Large intestine (tissue), 3 donors: ENCODE measurements around the gene POLR2I. TPM values are rescaled to one million over a fixed set of nuclear protein-coding genes. Genes with fewer than 3 reads are reported as not detected.
A peak's percentile ranks its signal among the peaks of the same experiment; 100 is the strongest.
"Not testable (repeated sequence)": the region's sequence is repeated elsewhere in the genome, so short reads cannot be mapped to it uniquely, and the experiment has no call there.

Experiments used
- DNase-seq, 2 donors: peaks; one replicate each; pipeline versions ENCODE4 v3.0.0 to v3.0.0-alpha.2; 2013
- H3K27ac ChIP-seq: one replicate; pipeline ENCODE4 v1.5.1; 2013; ENCODE audit warnings: low read length
- H3K27me3 ChIP-seq: 2 replicates; pipeline ENCODE4 v1.6.1; 2013; ENCODE audit warnings: low read length; ENCODE audit not compliant: control insufficient read depth, insufficient read depth
- H3K36me3 ChIP-seq: 2 replicates; pipeline ENCODE4 v1.6.1; 2013; ENCODE audit warnings: low read length; ENCODE audit not compliant: control insufficient read depth, insufficient read depth
- H3K4me1 ChIP-seq: one replicate; pipeline ENCODE4 v1.6.1; 2013; ENCODE audit warnings: low read length; ENCODE audit not compliant: control insufficient read depth, insufficient read depth
- H3K4me3 ChIP-seq: one replicate; pipeline ENCODE4 v1.5.1; 2013; ENCODE audit warnings: low read length
- H3K9me3 ChIP-seq: one replicate; pipeline ENCODE4 v1.6.1; 2013; ENCODE audit warnings: mild to moderate bottlenecking, low read depth, low read length, moderate library complexity; ENCODE audit not compliant: control insufficient read depth
- WGBS: methylation state at CpG from one replicate; pipeline ENCODE4 v1.1.5; 2013; ENCODE audit warnings: low lambda C conversion rate; ENCODE audit not compliant: insufficient coverage; 5-methylcytosine and 5-hydroxymethylcytosine counted together
- polyA plus RNA-seq: library from polyadenylated mRNA; unstranded; fragments of 120-200 nt; gene quantifications from one replicate; pipeline ENCODE4 v1.2.1, GENCODE V29; 2013

The POLR2I gene
- polyA plus RNA-seq, 1 donor: 47.5 TPM

- WGBS: no CpG with 5 or more reads among the region's 4 CpGs
- not testable (repeated sequence) for H3K4me1 ChIP-seq, H3K9me3 ChIP-seq, H3K4me3 ChIP-seq, H3K36me3 ChIP-seq, H3K27ac ChIP-seq, H3K27me3 ChIP-seq, DNase-seq
Measured at GRCh38 chr19:36134867-36135266, 20.2 kb upstream of the POLR2I start.

GRCh38 chr19:36131221-36131620 is 16.5 kb upstream of the POLR2I start:
- not testable (repeated sequence) for H3K27ac ChIP-seq, H3K36me3 ChIP-seq, H3K4me3 ChIP-seq, DNase-seq, H3K4me1 ChIP-seq, H3K9me3 ChIP-seq, H3K27me3 ChIP-seq
- 100% methylated on average over 1 of the region's 6 CpGs for WGBS

GRCh38 chr19:36128392-36128736 is 13.7 kb upstream of the POLR2I start:
- H3K27ac ChIP-seq: peak overlapping the region; percentile 92
- H3K4me3 ChIP-seq: peak overlapping the region; percentile 54
- 40% methylated on average over 1 of the region's 10 CpGs for WGBS
- DNase-seq: peak in 1 of 2 donors; percentile 80
- no peaks in the 10 kb centered on the region for H3K9me3 ChIP-seq
- H3K36me3 ChIP-seq: peaks cover 16% of the 10 kb centered on the region
- H3K27me3 ChIP-seq: no peaks in the 10 kb centered on the region
- H3K4me1 ChIP-seq: no peaks in the 10 kb centered on the region

- Histone ChIP-seq H3K27ac (no peak overlapping the region), H3K36me3 (peaks cover 28% of the 10 kb centered on the region), H3K4me1 (peaks cover 2% of the 10 kb centered on the region), H3K4me3 (no peak overlapping the region), H3K9me3 (peaks cover 3% of the 10 kb centered on the region), H3K27me3 (no peaks in the 10 kb centered on the region)
- no peak for DNase-seq
- WGBS: no CpG with 5 or more reads among the region's 9 CpGs
Measured at GRCh38 chr19:36125557-36125956, 10.9 kb upstream of the POLR2I start.

GRCh38 chr19:36121486-36122124 is 6.9 kb upstream of the POLR2I start:
- H3K36me3 ChIP-seq: peaks cover 46% of the 10 kb centered on the region

GRCh38 chr19:36120984-36121358 is 6.3 kb upstream of the POLR2I start:
- Histone ChIP-seq H3K4me3 (no peak overlapping the region), H3K27me3 (no peaks in the 10 kb centered on the region), H3K36me3 (peaks cover 46% of the 10 kb centered on the region), H3K4me1 (peaks cover 19% of the 10 kb centered on the region), H3K9me3 (peaks cover 3% of the 10 kb centered on the region), H3K27ac (no peak overlapping the region)
- WGBS: no CpG with 5 or more reads among the region's 18 CpGs
- no peak for DNase-seq

More at GRCh38 chr19:36121486-36122124, 6.9 kb upstream of the POLR2I start:
- DNase-seq: no peak
- Histone ChIP-seq H3K27me3 (no peaks in the 10 kb centered on the region), H3K27ac (no peak overlapping the region), H3K4me1 (peaks cover 15% of the 10 kb centered on the region), H3K9me3 (peaks cover 3% of the 10 kb centered on the region), H3K4me3 (no peak overlapping the region)
- WGBS: 88% methylated on average over 9 of the region's 49 CpGs

GRCh38 chr19:36120092-36120983 is 5.7 kb upstream of the POLR2I start:
- peaks cover 22% of the 10 kb centered on the region for H3K4me1 ChIP-seq
- H3K9me3 ChIP-seq: peaks cover 3% of the 10 kb centered on the region
- H3K27me3 ChIP-seq: no peaks in the 10 kb centered on the region
- no peak overlapping the region for H3K4me3 ChIP-seq
- peak; percentile 42 to 67 for DNase-seq
- peaks cover 40% of the 10 kb centered on the region for H3K36me3 ChIP-seq
- no peak overlapping the region for H3K27ac ChIP-seq
- WGBS: no CpG with 5 or more reads among the region's 26 CpGs

GRCh38 chr19:36116344-36116637 is 1.6 kb upstream of the POLR2I start:
- WGBS: no CpG with 5 or more reads among the region's 1 CpG
- Histone ChIP-seq H3K36me3 (peaks cover 32% of the 10 kb centered on the region), H3K4me1 (peaks cover 28% of the 10 kb centered on the region), H3K4me3 (peak overlapping the region; percentile 91), H3K27ac (no peak overlapping the region), H3K27me3 (no peaks in the 10 kb centered on the region), H3K9me3 (peaks cover 3% of the 10 kb centered on the region)
- no peak for DNase-seq

- no peaks in the 10 kb centered on the region for H3K27me3 ChIP-seq
- peak within 1 kb of the TSS; percentile 91 for H3K4me3 ChIP-seq
- H3K36me3 ChIP-seq: peaks cover 33% of the 10 kb centered on the region
- H3K4me1 ChIP-seq: peaks cover 28% of the 10 kb centered on the region
- DNase-seq: no peak
- H3K9me3 ChIP-seq: no peaks in the 10 kb centered on the region
- H3K27ac ChIP-seq: peak within 1 kb of the TSS; percentile 95
- no CpG with 5 or more reads among the region's 59 CpGs for WGBS
Measured at GRCh38 chr19:36115453-36116343, 1.0 kb upstream of the POLR2I start, which contains the start of gene TBCB. Gene TBCB, plus strand, starts transcription at chr19:36115468. Its CDS starts 93 bp downstream, at chr19:36115561.
